Activated B cell treated with CpG ODN at 0.5 μM for 24 hours (primary cell): ENCODE results near the gene CSNK2A3. TPM values are rescaled to one million over a fixed set of nuclear protein-coding genes. Genes with fewer than 3 reads are reported as not detected.

Experiments
- ATAC-seq: fragments of 200-7000 bp; cut with Tn5 transposase; one replicate; pipeline ENCODE4 v1.10.0; 2021; ENCODE audit warnings: low read depth, mild to moderate bottlenecking, moderate library complexity
- CTCF ChIA-PET: fragments of 350-600 bp; sonication (Branson Sonifier 250); formaldehyde crosslinking; loops from one replicate; lab custom pipeline; 2021; ENCODE audit warnings: antibody characterized with exemption; lab: Charles Lee
- POLR2A ChIA-PET: fragments of 350-600 bp; sonication (Branson Sonifier 250); formaldehyde crosslinking; loops from one replicate; lab custom pipeline; 2021; ENCODE audit warnings: antibody characterized with exemption; lab: Charles Lee
- DNase-seq: peaks from one replicate; pipeline ENCODE4 v3.0.0; 2022
- H3K27ac Mint-ChIP-seq: one replicate; pipeline ENCODE4 v1.8.0; 2020; ENCODE audit warnings: mixed read lengths
- H3K27me3 Mint-ChIP-seq: one replicate; pipeline ENCODE4 v1.8.0; 2021; ENCODE audit warnings: mixed read lengths
- H3K36me3 Mint-ChIP-seq: one replicate; pipeline ENCODE4 v1.8.0; 2021; ENCODE audit warnings: low read depth, mixed read lengths
- H3K4me1 Mint-ChIP-seq: one replicate; pipeline ENCODE4 v1.8.0; 2021; ENCODE audit warnings: mixed read lengths
- H3K4me3 Mint-ChIP-seq: one replicate; pipeline ENCODE4 v1.8.0; 2020; ENCODE audit warnings: mild to moderate bottlenecking, mixed read lengths
- H3K9me3 Mint-ChIP-seq: one replicate; pipeline ENCODE4 v1.8.0; 2020; ENCODE audit warnings: mixed read lengths
- intact Hi-C: fragments of 100-400 bp; cut with micrococcal nuclease; formaldehyde crosslinking; loops from one replicate; pipeline ENCODE4 v1.15.1; 2024
- total RNA-seq: library from RNA; stranded (reverse); gene quantifications from 2 replicates; pipeline ENCODE4 v1.2.3, GENCODE V29; 2022
- TF ChIP-seq, protein P1 (sequence below): fragments of 200-600 bp; IDR thresholded peaks from one replicate; pipeline ENCODE4 v1.8.0; 2022; ENCODE audit warnings: antibody characterized with exemption, mild to moderate bottlenecking

The CSNK2A3 gene
- total RNA-seq, 1 donor from 2014 or later = 0.24 TPM

DNA sequence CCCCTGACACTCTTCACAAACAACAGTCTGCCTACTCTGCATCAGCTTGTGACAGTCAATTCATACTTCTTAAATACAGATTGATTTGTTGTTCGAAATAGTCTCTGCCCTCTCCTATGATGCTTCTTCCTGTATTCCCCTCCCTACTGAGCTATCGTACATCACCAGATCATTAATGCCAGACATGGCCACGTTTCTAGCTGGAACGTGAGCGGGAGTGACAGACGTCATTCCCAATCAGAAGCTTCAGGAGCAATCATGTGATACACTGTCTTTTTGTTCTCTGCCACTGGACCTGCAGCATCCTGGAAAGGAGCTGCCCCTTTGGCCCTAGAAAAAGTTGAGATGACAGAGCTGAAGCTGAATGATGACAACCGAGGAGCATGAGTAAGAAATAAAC, 48.5 kb downstream of the CSNK2A3 start:
- intact Hi-C loops = no loop called here
- no peaks in the 10 kb centered on the region for H3K27me3 Mint-ChIP-seq
- no peaks in the 10 kb centered on the region for H3K9me3 Mint-ChIP-seq
- DNase-seq = no peak
- POLR2A ChIA-PET = no interaction called here
- H3K27ac Mint-ChIP-seq = no peak overlapping the region
- H3K4me3 Mint-ChIP-seq = no peak overlapping the region
- ATAC-seq = no peak
- CTCF ChIA-PET = no interaction called here
- TF ChIP-seq, protein P1, sequence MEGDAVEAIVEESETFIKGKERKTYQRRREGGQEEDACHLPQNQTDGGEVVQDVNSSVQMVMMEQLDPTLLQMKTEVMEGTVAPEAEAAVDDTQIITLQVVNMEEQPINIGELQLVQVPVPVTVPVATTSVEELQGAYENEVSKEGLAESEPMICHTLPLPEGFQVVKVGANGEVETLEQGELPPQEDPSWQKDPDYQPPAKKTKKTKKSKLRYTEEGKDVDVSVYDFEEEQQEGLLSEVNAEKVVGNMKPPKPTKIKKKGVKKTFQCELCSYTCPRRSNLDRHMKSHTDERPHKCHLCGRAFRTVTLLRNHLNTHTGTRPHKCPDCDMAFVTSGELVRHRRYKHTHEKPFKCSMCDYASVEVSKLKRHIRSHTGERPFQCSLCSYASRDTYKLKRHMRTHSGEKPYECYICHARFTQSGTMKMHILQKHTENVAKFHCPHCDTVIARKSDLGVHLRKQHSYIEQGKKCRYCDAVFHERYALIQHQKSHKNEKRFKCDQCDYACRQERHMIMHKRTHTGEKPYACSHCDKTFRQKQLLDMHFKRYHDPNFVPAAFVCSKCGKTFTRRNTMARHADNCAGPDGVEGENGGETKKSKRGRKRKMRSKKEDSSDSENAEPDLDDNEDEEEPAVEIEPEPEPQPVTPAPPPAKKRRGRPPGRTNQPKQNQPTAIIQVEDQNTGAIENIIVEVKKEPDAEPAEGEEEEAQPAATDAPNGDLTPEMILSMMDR = no peak
- no peaks in the 10 kb centered on the region for H3K36me3 Mint-ChIP-seq
- H3K4me1 Mint-ChIP-seq = no peaks in the 10 kb centered on the region

DNA sequence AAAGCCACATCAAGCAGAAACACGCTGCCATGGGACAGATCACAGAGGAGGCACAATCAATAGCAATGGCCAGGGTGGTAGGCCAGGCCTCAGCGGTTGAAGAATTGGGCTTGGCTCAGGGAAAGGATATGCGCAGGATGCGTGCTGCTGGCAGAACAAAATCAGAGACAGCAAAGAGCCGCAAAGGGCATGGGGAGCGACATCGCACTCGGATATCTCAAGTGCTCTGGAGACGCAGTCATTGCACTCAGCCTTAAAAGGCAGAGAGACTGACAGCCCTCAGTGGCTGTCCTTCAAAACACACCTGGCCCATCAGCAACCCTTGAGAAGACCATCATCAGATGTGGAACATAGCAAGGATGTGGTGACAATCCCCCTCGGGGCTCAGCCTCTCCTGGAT, 50.5 kb downstream of the CSNK2A3 start:
- Mint-ChIP-seq H3K4me1 (no peaks in the 10 kb centered on the region), H3K36me3 (no peaks in the 10 kb centered on the region), H3K4me3 (no peak overlapping the region), H3K9me3 (no peaks in the 10 kb centered on the region), H3K27me3 (peaks cover 3% of the 10 kb centered on the region), H3K27ac (no peak overlapping the region)
- intact Hi-C loops = no loop called here
- TF ChIP-seq, protein P1 = no peak
- ATAC-seq = no peak
- ChIA-PET CTCF (no interaction called here), POLR2A (no interaction called here)
- no peak for DNase-seq
